Osteoblast (primary cell): ENCODE results near the gene FPR2. TPM values are rescaled to one million over a fixed set of nuclear protein-coding genes. Genes with fewer than 3 reads are reported as not detected.

Experiments
- DNase-seq: peaks from one replicate; pipeline ENCODE4 v3.0.0; 2011; ENCODE audit warnings: low spot score, mixed read lengths; ENCODE audit not compliant: insufficient read length; ENCODE audit errors: missing footprints
- H2AFZ ChIP-seq: 2 replicates; pipeline ENCODE4 v1.6.0; 2011; ENCODE audit warnings: mild to moderate bottlenecking, low read length
- H3K27ac ChIP-seq: 2 replicates; pipeline ENCODE4 v1.5.1; 2011; ENCODE audit warnings: mild to moderate bottlenecking, low read depth, low read length, moderate library complexity
- H3K27me3 ChIP-seq: 2 replicates; pipeline ENCODE4 v1.6.0; 2012; ENCODE audit warnings: mild to moderate bottlenecking, control low read depth, inconsistent platforms, low read length, moderate library complexity; ENCODE audit not compliant: insufficient read depth
- H3K36me3 ChIP-seq: 2 replicates; pipeline ENCODE4 v1.5.1; 2011; ENCODE audit warnings: mild to moderate bottlenecking, low read length, control low read depth, moderate library complexity; ENCODE audit not compliant: insufficient read depth
- H3K4me1 ChIP-seq: 2 replicates; pipeline ENCODE4 v1.5.1; 2011; ENCODE audit warnings: mild to moderate bottlenecking, low read length, control low read depth, moderate library complexity; ENCODE audit not compliant: insufficient read depth
- H3K4me2 ChIP-seq: 2 replicates; pipeline ENCODE4 v1.6.0; 2011; ENCODE audit warnings: mild to moderate bottlenecking, low read length; ENCODE audit not compliant: insufficient read depth
- H3K4me3 ChIP-seq: fragments of 200-600 bp; sonication (generic); 3 replicates; pipeline ENCODE4 v1.5.1; 2012; ENCODE audit warnings: mild to moderate bottlenecking, low read length, inconsistent platforms; ENCODE audit not compliant: insufficient read depth
- H3K79me2 ChIP-seq: 2 replicates; pipeline ENCODE4 v1.6.0; 2012; ENCODE audit warnings: mild to moderate bottlenecking, low read length, control low read depth, inconsistent platforms; ENCODE audit not compliant: insufficient read depth
- H3K9me3 ChIP-seq: 2 replicates; pipeline ENCODE4 v1.5.1; 2011; ENCODE audit warnings: low read depth, low read length, control low read depth
- H4K20me1 ChIP-seq: 2 replicates; pipeline ENCODE4 v1.6.0; 2012; ENCODE audit warnings: mild to moderate bottlenecking, low read length, control low read depth; ENCODE audit not compliant: insufficient read depth
- total RNA-seq: library from RNA; depleted of rRNA; stranded (reverse); fragments of >200 nt; gene quantifications from 2 replicates; pipeline ENCODE4 v1.2.3, GENCODE V29; 2012
- TF ChIP-seq, protein P1 (sequence below): IDR thresholded peaks from 2 replicates; pipeline ENCODE4 v1.5.1; 2011; ENCODE audit warnings: mild to moderate bottlenecking, low read depth, low read length, moderate library complexity; ENCODE audit errors: extremely low read depth

The FPR2 gene
- total RNA-seq, 1 donor: 0.36 TPM

DNA sequence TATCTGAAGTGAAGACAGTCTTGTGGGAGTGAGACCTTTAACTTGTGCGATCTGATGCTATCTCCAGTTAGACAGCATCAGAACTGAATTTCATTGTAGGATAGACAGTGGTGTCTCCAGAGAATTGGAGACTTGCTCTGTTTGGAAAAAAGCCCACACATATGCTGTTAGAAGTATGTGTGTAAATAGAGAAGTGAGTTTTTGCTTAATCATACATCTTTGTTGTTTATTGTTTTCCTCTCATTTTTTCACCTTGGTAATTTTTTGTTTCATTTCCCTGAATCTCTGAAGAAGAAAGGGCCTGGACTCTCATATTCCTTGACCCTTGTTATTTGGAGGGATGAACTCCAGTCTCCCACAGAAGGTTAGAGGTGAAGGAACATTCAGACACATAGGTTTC lies 55.7 kb downstream of the FPR2 start:
- TF ChIP-seq, protein P1, sequence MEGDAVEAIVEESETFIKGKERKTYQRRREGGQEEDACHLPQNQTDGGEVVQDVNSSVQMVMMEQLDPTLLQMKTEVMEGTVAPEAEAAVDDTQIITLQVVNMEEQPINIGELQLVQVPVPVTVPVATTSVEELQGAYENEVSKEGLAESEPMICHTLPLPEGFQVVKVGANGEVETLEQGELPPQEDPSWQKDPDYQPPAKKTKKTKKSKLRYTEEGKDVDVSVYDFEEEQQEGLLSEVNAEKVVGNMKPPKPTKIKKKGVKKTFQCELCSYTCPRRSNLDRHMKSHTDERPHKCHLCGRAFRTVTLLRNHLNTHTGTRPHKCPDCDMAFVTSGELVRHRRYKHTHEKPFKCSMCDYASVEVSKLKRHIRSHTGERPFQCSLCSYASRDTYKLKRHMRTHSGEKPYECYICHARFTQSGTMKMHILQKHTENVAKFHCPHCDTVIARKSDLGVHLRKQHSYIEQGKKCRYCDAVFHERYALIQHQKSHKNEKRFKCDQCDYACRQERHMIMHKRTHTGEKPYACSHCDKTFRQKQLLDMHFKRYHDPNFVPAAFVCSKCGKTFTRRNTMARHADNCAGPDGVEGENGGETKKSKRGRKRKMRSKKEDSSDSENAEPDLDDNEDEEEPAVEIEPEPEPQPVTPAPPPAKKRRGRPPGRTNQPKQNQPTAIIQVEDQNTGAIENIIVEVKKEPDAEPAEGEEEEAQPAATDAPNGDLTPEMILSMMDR: no peak
- H3K27me3 ChIP-seq: no peaks in the 10 kb centered on the region
- H2AFZ ChIP-seq: no peak overlapping the region
- H3K36me3 ChIP-seq: no peaks in the 10 kb centered on the region
- H3K27ac ChIP-seq: no peak overlapping the region
- no peaks in the 10 kb centered on the region for H3K79me2 ChIP-seq
- H3K4me2 ChIP-seq: no peak overlapping the region
- no peak for DNase-seq
- peaks cover under 1% of the 10 kb centered on the region for H3K4me1 ChIP-seq
- H3K4me3 ChIP-seq: no peak overlapping the region
- H4K20me1 ChIP-seq: no peaks in the 10 kb centered on the region
- H3K9me3 ChIP-seq: no peaks in the 10 kb centered on the region

DNA sequence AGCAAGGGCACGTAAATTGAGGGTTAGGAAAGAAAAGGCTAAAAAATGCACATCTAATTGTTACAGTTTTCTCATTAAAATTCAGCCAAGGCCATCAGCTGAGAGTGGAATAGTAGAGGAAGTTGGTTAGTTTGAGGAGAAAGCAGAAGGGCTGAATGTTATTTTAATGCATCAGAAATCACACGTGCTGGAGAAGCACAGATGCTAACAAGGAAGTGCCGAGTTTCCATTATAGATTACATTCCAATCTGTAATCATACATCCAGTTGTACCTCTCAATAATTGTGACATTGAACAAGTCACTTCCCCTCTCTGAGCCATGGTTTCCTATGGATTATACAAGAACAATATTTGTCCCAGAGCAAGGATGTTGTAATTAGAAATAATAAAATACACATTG lies 59.0 kb downstream of the FPR2 start:
- Histone ChIP-seq H3K79me2 (no peaks in the 10 kb centered on the region), H3K36me3 (no peaks in the 10 kb centered on the region), H3K4me2 (no peak overlapping the region), H3K9me3 (no peaks in the 10 kb centered on the region), H2AFZ (no peak overlapping the region), H3K27me3 (no peaks in the 10 kb centered on the region), H3K4me3 (no peak overlapping the region), H3K4me1 (peaks cover 6% of the 10 kb centered on the region), H3K27ac (no peak overlapping the region), H4K20me1 (no peaks in the 10 kb centered on the region)
- TF ChIP-seq, protein P1: no peak
- no peak for DNase-seq

Other genes starting within 250 kb of the FPR2 start
- not detected in 2 replicates for gene SIGLEC6, start 229.5 kb upstream of the FPR2 start, total RNA-seq
- gene ZNF175, start 189.9 kb upstream of the FPR2 start, total RNA-seq: 6.2 and 7.6 TPM in 2 replicates
- under 0.01 TPM in 1 of 2 replicates, not detected in the other for gene SIGLEC5, start 130.8 kb upstream of the FPR2 start, total RNA-seq
- not detected in 2 replicates for gene SIGLEC14, start 114.4 kb upstream of the FPR2 start, total RNA-seq
- gene SPACA6, start 67.8 kb upstream of the FPR2 start, total RNA-seq: 9.4 and 12.7 TPM in 2 replicates
- 5.4 and 6.2 TPM in 2 replicates for gene HAS1, start 37.2 kb upstream of the FPR2 start, total RNA-seq
- gene FPR1, start 9.3 kb upstream of the FPR2 start, total RNA-seq: 4.4 and 5.1 TPM in 2 replicates
- 0.59 and 1.1 TPM in 2 replicates for gene FPR3, start 34.0 kb downstream of the FPR2 start, total RNA-seq
- gene ZNF577, start 126.8 kb downstream of the FPR2 start, total RNA-seq: 10.5 and 12.1 TPM in 2 replicates
- 5.4 and 7.7 TPM in 2 replicates for gene ZNF649, start 143.8 kb downstream of the FPR2 start, total RNA-seq
- gene ZNF613, start 166.3 kb downstream of the FPR2 start, total RNA-seq: 6.5 and 8.0 TPM in 2 replicates
- 11.5 and 13.8 TPM in 2 replicates for gene ZNF350, start 225.7 kb downstream of the FPR2 start, total RNA-seq
- 10.9 and 13.0 TPM in 2 replicates for gene ZNF615, start 247.0 kb downstream of the FPR2 start, total RNA-seq